Neural cell (in vitro differentiated cells): ENCODE results near the gene FCHSD1. TPM values are rescaled to one million over a fixed set of nuclear protein-coding genes. Genes with fewer than 3 reads are reported as not detected.

Source experiments
- H2AFZ ChIP-seq: fragments of 200-600, 300-800 bp; sonication (generic), shearing (Covaris generic); 2 replicates; pipeline ENCODE4 v1.6.0; 2014; ENCODE audit warnings: low read depth, mild to moderate bottlenecking, antibody characterized with exemption, low read length, moderate library complexity
- H3F3A ChIP-seq: fragments of 200-600 bp; shearing (Covaris generic); 2 replicates; pipeline ENCODE4 v1.6.1; 2016; ENCODE audit warnings: mild to moderate bottlenecking, moderate library complexity, mixed read lengths, antibody characterized with exemption, low read length; ENCODE audit not compliant: insufficient read depth, poor library complexity, severe bottlenecking
- H3K27ac ChIP-seq: fragments of 200-600, 300-800 bp; sonication (generic), shearing (Covaris generic); 2 replicates; pipeline ENCODE4 v1.5.1; 2014; ENCODE audit warnings: mild to moderate bottlenecking, low read length, moderate library complexity
- H3K27me3 ChIP-seq: fragments of 300-800, 200-600 bp; sonication (generic), shearing (Covaris generic); 2 replicates; pipeline ENCODE4 v1.6.0; 2014; ENCODE audit warnings: mild to moderate bottlenecking, low read depth, low read length, moderate library complexity; ENCODE audit not compliant: insufficient read depth
- H3K36me3 ChIP-seq: fragments of 300-800, 200-600 bp; sonication (generic), shearing (Covaris generic); 2 replicates; pipeline ENCODE4 v1.5.1; 2014; ENCODE audit warnings: mild to moderate bottlenecking, antibody characterized with exemption, low read length, moderate library complexity; ENCODE audit not compliant: insufficient read depth
- H3K4me2 ChIP-seq: fragments of 300-800, 200-600 bp; sonication (generic), shearing (Covaris generic); 2 replicates; pipeline ENCODE4 v1.6.0; 2014; ENCODE audit warnings: mild to moderate bottlenecking, low read length
- H3K4me3 ChIP-seq: fragments of 300-800, 200-600 bp; sonication (generic), shearing (Covaris generic); 2 replicates; pipeline ENCODE4 v1.5.1; 2014; ENCODE audit warnings: mild to moderate bottlenecking, low read length, moderate library complexity
- H3K79me2 ChIP-seq: fragments of 200-600 bp; shearing (Covaris generic); replicated peaks from 2 replicates; pipeline ENCODE4 v1.6.0; 2014; ENCODE audit warnings: mild to moderate bottlenecking, low read length, moderate library complexity; ENCODE audit not compliant: insufficient read depth
- H3K9ac ChIP-seq: fragments of 300-800, 200-600 bp; sonication (generic), shearing (Covaris generic); 2 replicates; pipeline ENCODE4 v1.6.1; 2016; ENCODE audit warnings: mild to moderate bottlenecking, low read length, mixed read lengths
- H3K9me2 ChIP-seq: fragments of 200-600 bp; shearing (Covaris generic); 2 replicates; pipeline ENCODE4 v1.6.1; 2016; ENCODE audit warnings: mild to moderate bottlenecking, low read length, mixed read lengths; ENCODE audit not compliant: insufficient read depth
- H3K9me3 ChIP-seq: fragments of 200-600, 300-800 bp; sonication (generic), shearing (Covaris generic); 2 replicates; pipeline ENCODE4 v1.6.1; 2016; ENCODE audit warnings: mild to moderate bottlenecking, mixed run types, low read length, moderate library complexity, mixed read lengths
- H4K20me1 ChIP-seq: fragments of 200-600 bp; shearing (Covaris generic); 2 replicates; pipeline ENCODE4 v1.6.1; 2016; ENCODE audit warnings: mild to moderate bottlenecking, mixed run types; ENCODE audit not compliant: insufficient read depth
- CTCF ChIP-seq: fragments of 450-650 bp; IDR thresholded peaks from 2 replicates; pipeline ENCODE4 v1.5.1; 2014; ENCODE audit warnings: antibody characterized with exemption, mild to moderate bottlenecking, moderate library complexity; ENCODE audit not compliant: poor library complexity, severe bottlenecking
- EP300 ChIP-seq: fragments of 450-650 bp; conservative IDR thresholded peaks from 2 replicates; pipeline ENCODE4 v1.6.1; 2014; ENCODE audit warnings: antibody characterized with exemption, mild to moderate bottlenecking, moderate library complexity; ENCODE audit not compliant: poor library complexity, severe bottlenecking
- EZH2 ChIP-seq: fragments of 200-600, 300-800 bp; shearing (Covaris generic), sonication (generic); IDR thresholded peaks from 2 replicates; pipeline ENCODE4 v1.6.1; 2014; ENCODE audit warnings: antibody characterized with exemption, low read length, borderline replicate concordance, mild to moderate bottlenecking; ENCODE audit not compliant: insufficient read depth, poor library complexity, severe bottlenecking
- MXI1 ChIP-seq: fragments of 450-650 bp; conservative IDR thresholded peaks from 2 replicates; pipeline ENCODE4 v1.6.1; 2014; ENCODE audit warnings: antibody characterized with exemption, mild to moderate bottlenecking; ENCODE audit not compliant: poor library complexity, severe bottlenecking
- POLR2AphosphoS5 ChIP-seq: IDR thresholded peaks from 2 replicates; pipeline ENCODE4 v1.6.1; 2012
- RAD21 ChIP-seq: fragments of 450-650 bp; conservative IDR thresholded peaks from 2 replicates; pipeline ENCODE4 v1.6.1; 2014; ENCODE audit warnings: antibody characterized with exemption, mild to moderate bottlenecking, moderate library complexity
- SMC3 ChIP-seq: fragments of 450-650 bp; conservative IDR thresholded peaks from 2 replicates; pipeline ENCODE4 v1.6.1; 2014; ENCODE audit warnings: antibody characterized with exemption, mild to moderate bottlenecking, moderate library complexity; ENCODE audit not compliant: poor library complexity
- TAF1 ChIP-seq: IDR thresholded peaks from 2 replicates; pipeline ENCODE4 v1.6.1; 2012; ENCODE audit warnings: low read depth
- polyA plus RNA-seq: library from polyadenylated mRNA; depleted of rRNA; stranded (reverse); fragments of >200 nt; gene quantifications from 2 replicates; pipeline ENCODE4 v1.2.3, GENCODE V29; 2014
- TF ChIP-seq, protein P1 (sequence below): IDR thresholded peaks from 2 replicates; pipeline ENCODE4 v1.6.1; 2012; ENCODE audit warnings: borderline replicate concordance

Gene FCHSD1
- polyA plus RNA-seq, 1 donor from 2014 or later: 3.9 TPM

DNA sequence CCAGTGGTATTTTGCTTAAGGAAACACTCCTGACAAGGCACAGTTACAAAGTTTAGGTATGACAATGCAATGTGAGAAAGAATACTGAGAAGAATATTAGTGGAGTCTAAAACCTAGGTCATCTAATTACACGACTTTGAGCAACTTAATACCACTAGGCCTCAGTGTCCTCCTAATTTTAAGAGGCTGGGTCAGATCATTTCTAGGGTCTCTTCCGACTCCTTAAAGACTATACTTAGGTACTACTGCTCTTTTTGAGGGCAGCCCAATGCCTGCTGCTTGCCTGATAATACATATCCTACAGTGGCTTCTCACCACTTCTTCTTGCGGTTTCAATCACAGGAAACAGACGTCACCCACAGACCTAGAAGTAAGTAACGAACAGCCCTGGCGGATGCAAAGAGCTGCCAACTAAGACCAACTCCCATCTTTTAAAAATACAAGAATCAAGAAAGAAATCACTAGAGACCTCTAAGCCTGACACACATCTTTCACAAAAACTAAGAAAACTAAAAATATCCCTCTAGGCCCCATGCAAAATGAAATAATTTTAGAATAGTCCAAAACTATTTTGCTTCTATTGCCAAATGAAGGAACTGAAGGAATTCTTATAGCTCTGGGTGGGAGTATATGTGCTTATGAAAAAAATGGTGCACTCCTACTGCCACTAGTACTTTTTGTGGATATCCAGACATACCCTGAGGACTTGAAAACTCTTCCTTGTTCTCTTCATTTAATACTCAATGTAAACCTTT, 45.5 kb downstream of the FCHSD1 start:
- Histone ChIP-seq H4K20me1 (no peaks in the 10 kb centered on the region), H3K4me3 (no peak overlapping the region), H3K27me3 (no peaks in the 10 kb centered on the region), H3K79me2 (no peaks in the 10 kb centered on the region), H3F3A (no peaks in the 10 kb centered on the region), H3K27ac (no peak overlapping the region), H3K4me2 (no peak overlapping the region), H3K9me2 (no peaks in the 10 kb centered on the region), H3K36me3 (no peaks in the 10 kb centered on the region), H3K9me3 (no peaks in the 10 kb centered on the region), H2AFZ (no peak overlapping the region), H3K9ac (no peak overlapping the region)
- TF ChIP-seq EZH2 (no peak), CTCF (no peak), EP300 (no peak), POLR2AphosphoS5 (no peak), MXI1 (no peak), TAF1 (no peak), RAD21 (no peak), SMC3 (no peak)
- TF ChIP-seq, protein P1, sequence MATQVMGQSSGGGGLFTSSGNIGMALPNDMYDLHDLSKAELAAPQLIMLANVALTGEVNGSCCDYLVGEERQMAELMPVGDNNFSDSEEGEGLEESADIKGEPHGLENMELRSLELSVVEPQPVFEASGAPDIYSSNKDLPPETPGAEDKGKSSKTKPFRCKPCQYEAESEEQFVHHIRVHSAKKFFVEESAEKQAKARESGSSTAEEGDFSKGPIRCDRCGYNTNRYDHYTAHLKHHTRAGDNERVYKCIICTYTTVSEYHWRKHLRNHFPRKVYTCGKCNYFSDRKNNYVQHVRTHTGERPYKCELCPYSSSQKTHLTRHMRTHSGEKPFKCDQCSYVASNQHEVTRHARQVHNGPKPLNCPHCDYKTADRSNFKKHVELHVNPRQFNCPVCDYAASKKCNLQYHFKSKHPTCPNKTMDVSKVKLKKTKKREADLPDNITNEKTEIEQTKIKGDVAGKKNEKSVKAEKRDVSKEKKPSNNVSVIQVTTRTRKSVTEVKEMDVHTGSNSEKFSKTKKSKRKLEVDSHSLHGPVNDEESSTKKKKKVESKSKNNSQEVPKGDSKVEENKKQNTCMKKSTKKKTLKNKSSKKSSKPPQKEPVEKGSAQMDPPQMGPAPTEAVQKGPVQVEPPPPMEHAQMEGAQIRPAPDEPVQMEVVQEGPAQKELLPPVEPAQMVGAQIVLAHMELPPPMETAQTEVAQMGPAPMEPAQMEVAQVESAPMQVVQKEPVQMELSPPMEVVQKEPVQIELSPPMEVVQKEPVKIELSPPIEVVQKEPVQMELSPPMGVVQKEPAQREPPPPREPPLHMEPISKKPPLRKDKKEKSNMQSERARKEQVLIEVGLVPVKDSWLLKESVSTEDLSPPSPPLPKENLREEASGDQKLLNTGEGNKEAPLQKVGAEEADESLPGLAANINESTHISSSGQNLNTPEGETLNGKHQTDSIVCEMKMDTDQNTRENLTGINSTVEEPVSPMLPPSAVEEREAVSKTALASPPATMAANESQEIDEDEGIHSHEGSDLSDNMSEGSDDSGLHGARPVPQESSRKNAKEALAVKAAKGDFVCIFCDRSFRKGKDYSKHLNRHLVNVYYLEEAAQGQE: no peak

GRCh38 chr5:141603923-141604717, 47.1 kb downstream of the FCHSD1 start:
- H2AFZ ChIP-seq: no peak overlapping the region
- H3K4me2 ChIP-seq: no peak overlapping the region
- no peaks in the 10 kb centered on the region for H4K20me1 ChIP-seq
- TF ChIP-seq SMC3 (no peak), POLR2AphosphoS5 (no peak), MXI1 (no peak), EP300 (no peak), RAD21 (no peak), TAF1 (no peak), EZH2 (no peak), CTCF (no peak)
- TF ChIP-seq, protein P1: no peak
- no peaks in the 10 kb centered on the region for H3K36me3 ChIP-seq
- H3F3A ChIP-seq: no peaks in the 10 kb centered on the region
- no peaks in the 10 kb centered on the region for H3K9me2 ChIP-seq
- no peak overlapping the region for H3K27ac ChIP-seq
- H3K9me3 ChIP-seq: no peaks in the 10 kb centered on the region
- H3K9ac ChIP-seq: no peak overlapping the region
- H3K4me3 ChIP-seq: no peak overlapping the region
- no peaks in the 10 kb centered on the region for H3K79me2 ChIP-seq
- no peaks in the 10 kb centered on the region for H3K27me3 ChIP-seq
